Measurements from ENCODE around the gene ATG4B. TPM values are rescaled to one million over a fixed set of nuclear protein-coding genes. Genes with fewer than 3 reads are reported as not detected.
A peak's percentile ranks its signal among the peaks of the same experiment; 100 is the strongest.

Gene ATG4B
- total and polyA plus RNA-seq, 2 of the 8 experiments (the other 6 are each of a cell fraction or from before 2014, with no cell fraction given): 103 to 155 TPM

- TF ChIP-seq E2F6 (IDR thresholded peaks at IDR 0.05) (no peak), RXRA (IDR thresholded peaks at IDR 0.05; ENCODE audit: insufficient read depth, low read depth, low read length) (no peak), RFX5 (IDR thresholded peaks at IDR 0.05; ENCODE audit: borderline replicate concordance, low read depth, low read length) (no peak), RAD21 (IDR thresholded peaks at IDR 0.05 in 1 of 2, conservative IDR thresholded peaks at IDR 0.05 in 1 of 2; ENCODE audit: low read depth in 2 of 2, low read length in 2 of 2) (peak; percentile 70 to 71), EZH2 (IDR thresholded peaks at IDR 0.05; ENCODE audit: low read depth, low read length, severe bottlenecking) (no peak), JUN (IDR thresholded peaks at IDR 0.05; ENCODE audit: low read depth, low read length) (no peak), TBP (IDR thresholded peaks at IDR 0.05; ENCODE audit: low read depth, low read length) (no peak)
Observed at GRCh38 chr2:241598487-241598886, 39.0 kb upstream of the ATG4B start (continued).

All from H1 (cell line).